ENCODE data around the gene POC5. TPM values are rescaled to one million over a fixed set of nuclear protein-coding genes. Genes with fewer than 3 reads are reported as not detected.

POC5 gene
- total and polyA plus RNA-seq, 2 of the 13 experiments (the other 11 are each of a cell fraction or from before 2014, with no cell fraction given) = 6.9 to 9.3 TPM

- Histone ChIP-seq H3K36me3 (replicated peaks in 1 of 2; ENCODE audit: control insufficient read depth in 1 of 2, insufficient read depth in 2 of 2, low read length in 2 of 2) (no peaks in the 10 kb centered on the region), H3K9me3 (ENCODE audit: low read length) (no peaks in the 10 kb centered on the region), H3K4me2 (ENCODE audit: low read depth, low read length) (no peak overlapping the region), H4K20me1 (ENCODE audit: insufficient read depth, low read length) (no peaks in the 10 kb centered on the region), H3K79me2 (ENCODE audit: insufficient read depth, low read length) (no peaks in the 10 kb centered on the region), H3K27me3 (ENCODE audit: control insufficient read depth in 1 of 2, insufficient read depth in 2 of 2, low read length in 2 of 2) (no peaks in the 10 kb centered on the region), H3K4me3 (replicated peaks in 1 of 3; ENCODE audit: insufficient read depth in 1 of 3, low read depth in 2 of 3, low read length in 3 of 3) (no peak overlapping the region), H3K27ac (ENCODE audit: extremely low read length, insufficient read depth, low read length) (no peak overlapping the region), H3K9ac (ENCODE audit: insufficient read depth, low read depth, low read length) (no peak overlapping the region), H2AFZ (ENCODE audit: low read length) (no peak overlapping the region), H3K4me1 (ENCODE audit: insufficient read depth, low read length) (peaks cover 22% of the 10 kb centered on the region)
- no peak for FAIRE-seq
- WGBS (ENCODE audit: low lambda C conversion rate) = 59% methylated on average over 1 of the region's 1 CpG
- no TSS peak for BruUV-seq (replicated peaks)
- intact Hi-C loops (cut with micrococcal nuclease; ENCODE audit: unreplicated experiment) (no loop called here), in situ Hi-C loops (cut with HindIII; ENCODE audit: extremely low pct_ligation_motif_present, low pct_unique_long_range_greater_than_20kb) (no loop called here)
- ChIA-PET CTCF (ENCODE audit: low intra/inter-chr PET ratio, low total read pairs) (no interaction called here), POLR2A (no interaction called here)
- no peak for ATAC-seq
- TF ChIP-seq, protein P1, sequence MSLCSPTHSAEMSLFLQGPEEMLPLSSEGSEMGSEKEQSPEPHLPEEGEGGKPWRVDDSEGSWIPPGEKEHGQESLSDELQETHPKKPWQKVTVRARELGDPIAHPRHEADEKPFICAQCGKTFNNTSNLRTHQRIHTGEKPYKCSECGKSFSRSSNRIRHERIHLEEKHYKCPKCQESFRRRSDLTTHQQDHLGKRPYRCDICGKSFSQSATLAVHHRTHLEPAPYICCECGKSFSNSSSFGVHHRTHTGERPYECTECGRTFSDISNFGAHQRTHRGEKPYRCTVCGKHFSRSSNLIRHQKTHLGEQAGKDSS (CRISPR knock-in tag; IDR thresholded peaks at IDR 0.05; ENCODE audit: borderline replicate concordance, low read depth) = no peak
- TF ChIP-seq ZNF224 (CRISPR knock-in tag; IDR thresholded peaks at IDR 0.05) (no peak), MTF1 (CRISPR knock-in tag; IDR thresholded peaks at IDR 0.05) (no peak), MIER3 (CRISPR knock-in tag; IDR thresholded peaks at IDR 0.05; ENCODE audit: borderline replicate concordance) (no peak), MXI1 (IDR thresholded peaks at IDR 0.05; ENCODE audit: borderline replicate concordance, low read depth, low read length) (no peak), ZNF512B (CRISPR knock-in tag; IDR thresholded peaks at IDR 0.05; ENCODE audit: borderline replicate concordance) (no peak), PHB2 (IDR thresholded peaks at IDR 0.05; ENCODE audit: partially characterized antibody) (no peak), ZNF569 (CRISPR knock-in tag; IDR thresholded peaks at IDR 0.05; ENCODE audit: borderline replicate concordance) (no peak), AHR (CRISPR knock-in tag; IDR thresholded peaks at IDR 0.05) (no peak), KLF6 (CRISPR knock-in tag; IDR thresholded peaks at IDR 0.05) (no peak), GRHL1 (CRISPR knock-in tag; conservative IDR thresholded peaks at IDR 0.05) (no peak)
- TF ChIP-seq, protein P2, sequence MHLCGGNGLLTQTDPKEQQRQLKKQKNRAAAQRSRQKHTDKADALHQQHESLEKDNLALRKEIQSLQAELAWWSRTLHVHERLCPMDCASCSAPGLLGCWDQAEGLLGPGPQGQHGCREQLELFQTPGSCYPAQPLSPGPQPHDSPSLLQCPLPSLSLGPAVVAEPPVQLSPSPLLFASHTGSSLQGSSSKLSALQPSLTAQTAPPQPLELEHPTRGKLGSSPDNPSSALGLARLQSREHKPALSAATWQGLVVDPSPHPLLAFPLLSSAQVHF (CRISPR knock-in tag; IDR thresholded peaks at IDR 0.05) = no peak
- no peak for DNase-seq (ENCODE audit: low spot score)
Observed at GRCh38 chr5:75723378-75723777, 6.1 kb upstream of the POC5 start.
